WERI-Rb-1 (cell line): ENCODE data around the gene QRFP.

Experiments
- DNase-seq: peaks from one replicate; pipeline ENCODE4 v3.0.0-alpha.2; 2020
- H3K27ac ChIP-seq: fragments of 250-450 bp; sonication (Bioruptor Pico); 2 replicates; pipeline ENCODE4 v1.5.1; 2020; ENCODE audit warnings: mild to moderate bottlenecking, moderate library complexity
- H3K27me3 ChIP-seq: fragments of 250-450 bp; sonication (Bioruptor Pico); 2 replicates; pipeline ENCODE4 v1.5.1; 2021; ENCODE audit warnings: mild to moderate bottlenecking, low read depth, moderate library complexity; ENCODE audit not compliant: insufficient read depth, severe bottlenecking
- H3K36me3 ChIP-seq: fragments of 250-450 bp; sonication (Bioruptor Pico); 2 replicates; pipeline ENCODE4 v1.5.1; 2020; ENCODE audit warnings: mild to moderate bottlenecking, moderate library complexity
- H3K4me3 ChIP-seq: 2 replicates; pipeline ENCODE4 v1.5.1; 2011; ENCODE audit warnings: low read depth, mild to moderate bottlenecking, control low read depth, low read length
- H3K9me3 ChIP-seq: fragments of 250-450 bp; sonication (Bioruptor Pico); 2 replicates; pipeline ENCODE4 v1.5.1; 2021; ENCODE audit warnings: mild to moderate bottlenecking, moderate library complexity; ENCODE audit not compliant: severe bottlenecking
- CTCF ChIP-seq: IDR thresholded peaks from 2 replicates; pipeline ENCODE4 v1.5.1; 2011; ENCODE audit warnings: low read depth, mild to moderate bottlenecking, control low read depth, inconsistent platforms, low read length

QRFP gene

GRCh38 chr9:130918826-130919558, 22.4 kb upstream of the QRFP start:
- no peaks in the 10 kb centered on the region for H3K9me3 ChIP-seq
- peaks cover 2% of the 10 kb centered on the region for H3K27me3 ChIP-seq
- no peaks in the 10 kb centered on the region for H3K36me3 ChIP-seq
- TF ChIP-seq CTCF, result no peak
- DNase-seq, result no peak
- H3K27ac ChIP-seq, result no peak overlapping the region
- no peak overlapping the region for H3K4me3 ChIP-seq

- Histone ChIP-seq H3K27ac (no peak overlapping the region), H3K9me3 (no peaks in the 10 kb centered on the region), H3K36me3 (no peaks in the 10 kb centered on the region), H3K27me3 (peaks cover 2% of the 10 kb centered on the region), H3K4me3 (no peak overlapping the region)
- TF ChIP-seq CTCF, result no peak
- DNase-seq, result no peak
Measured at GRCh38 chr9:130918101-130918825, 21.7 kb upstream of the QRFP start.

DNA sequence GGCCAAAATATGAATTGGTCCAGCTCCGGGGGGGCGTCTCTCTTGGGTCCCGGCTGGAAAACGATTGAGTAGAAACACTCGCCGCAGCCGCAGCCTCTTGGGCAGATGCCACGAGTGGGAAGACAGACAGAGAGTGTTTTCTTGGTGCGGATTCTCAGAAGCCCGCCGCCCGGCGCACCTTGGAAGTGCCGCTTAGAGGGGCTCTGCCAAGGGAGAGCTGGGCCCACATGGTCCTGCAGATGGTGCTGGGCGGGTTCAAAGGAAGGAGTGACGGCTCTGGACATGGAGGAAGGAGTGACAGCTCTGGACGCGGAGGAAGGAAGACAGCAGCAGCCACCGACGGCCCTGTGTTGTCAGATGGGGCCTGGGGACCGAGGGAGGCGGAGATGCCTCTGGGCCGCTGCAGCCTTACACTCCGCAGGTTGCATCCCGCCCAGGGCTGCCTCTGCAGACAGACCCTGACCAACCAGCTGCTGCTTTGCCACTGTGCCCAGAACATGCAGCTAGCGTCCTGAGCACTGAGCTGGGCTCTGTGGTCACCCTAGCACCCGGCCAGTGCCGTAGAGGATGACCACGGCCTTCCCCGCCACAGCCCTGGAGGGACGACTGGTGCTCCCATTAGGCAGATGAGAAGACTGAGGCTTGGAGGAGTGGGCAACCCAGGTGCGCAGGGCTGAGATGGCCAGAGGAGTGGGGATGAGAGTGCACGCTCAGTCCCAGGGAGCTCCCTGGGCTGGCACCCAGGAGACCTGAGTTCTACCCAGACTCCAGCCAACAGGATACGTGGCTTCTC, 20.8 kb upstream of the QRFP start:
- no peak for DNase-seq
- TF ChIP-seq CTCF, result no peak
- no peak overlapping the region for H3K4me3 ChIP-seq
- H3K36me3 ChIP-seq, result no peaks in the 10 kb centered on the region
- no peak overlapping the region for H3K27ac ChIP-seq
- H3K9me3 ChIP-seq, result no peaks in the 10 kb centered on the region
- H3K27me3 ChIP-seq, result no peaks in the 10 kb centered on the region

DNA sequence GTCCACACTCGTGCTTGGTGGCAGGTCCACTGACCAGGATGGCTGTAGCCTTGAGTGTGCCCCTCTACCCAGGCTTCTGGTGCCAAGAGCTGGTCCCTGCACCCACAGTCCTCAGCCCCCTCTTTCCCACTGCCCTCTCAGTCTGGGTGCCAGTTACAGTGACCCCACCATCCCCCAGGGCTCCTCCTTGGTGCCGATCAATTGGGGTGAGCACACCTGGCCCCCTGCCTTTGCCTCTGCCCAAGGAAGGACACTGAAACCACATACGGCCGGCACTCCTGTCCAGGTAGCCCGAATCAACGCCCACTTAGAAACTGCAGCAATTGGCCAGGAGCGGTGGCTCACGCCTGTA, 18.5 kb upstream of the QRFP start:
- DNase-seq, result no peak
- Histone ChIP-seq H3K36me3 (no peaks in the 10 kb centered on the region), H3K27me3 (no peaks in the 10 kb centered on the region), H3K27ac (no peak overlapping the region), H3K9me3 (no peaks in the 10 kb centered on the region), H3K4me3 (no peak overlapping the region)
- no peak for TF ChIP-seq CTCF

DNA sequence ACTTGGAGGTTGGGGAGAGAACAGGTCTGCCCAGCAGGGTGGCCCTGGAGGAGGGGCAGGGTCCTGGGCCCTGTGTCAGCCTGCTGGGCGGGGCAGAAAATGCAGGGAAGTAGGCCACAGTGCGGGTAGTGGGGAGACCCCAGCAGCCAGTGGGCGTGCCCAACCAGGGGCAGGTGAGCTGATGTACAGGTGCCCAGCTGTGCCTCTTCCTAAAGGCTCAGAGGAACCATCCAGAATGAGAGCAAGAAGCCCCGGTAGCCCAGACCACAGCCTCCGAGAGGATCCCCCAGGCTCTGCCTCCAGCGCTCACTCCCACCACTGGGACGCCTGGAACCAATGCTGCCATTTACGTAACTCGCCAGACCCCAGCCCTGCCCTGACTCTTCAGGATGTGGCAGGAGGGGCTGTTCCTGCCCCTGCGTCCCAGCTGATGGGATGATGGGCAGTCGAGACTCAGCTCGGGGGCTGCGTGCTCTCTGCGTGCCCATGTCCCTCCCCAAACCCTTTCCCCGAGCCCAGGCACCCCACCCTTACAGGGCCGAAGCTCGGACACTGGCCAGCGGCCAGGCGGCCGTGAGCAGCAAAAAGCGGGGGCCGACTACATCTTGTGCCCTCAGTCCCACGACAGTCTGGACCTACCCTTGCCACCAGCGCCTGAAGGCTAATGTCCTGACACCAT, 17.9 kb upstream of the QRFP start:
- Histone ChIP-seq H3K4me3 (no peak overlapping the region), H3K36me3 (no peaks in the 10 kb centered on the region), H3K27ac (no peak overlapping the region), H3K27me3 (no peaks in the 10 kb centered on the region), H3K9me3 (no peaks in the 10 kb centered on the region)
- DNase-seq, result no peak
- no peak for TF ChIP-seq CTCF
